B cell (primary cell): ENCODE results near the gene MAGI2. TPM values are rescaled to one million over a fixed set of nuclear protein-coding genes. Genes with fewer than 3 reads are reported as not detected.

Experiments used
- ATAC-seq: fragments of 200-7000 bp; cut with Tn5 transposase; one replicate; pipeline ENCODE4 v1.10.0; 2021; ENCODE audit warnings: low read depth, mild to moderate bottlenecking, moderate number of reproducible peaks, moderate library complexity
- CTCF ChIA-PET: fragments of 350-600 bp; sonication (Branson Sonifier 250); formaldehyde crosslinking; loops from one replicate; lab custom pipeline; 2021; ENCODE audit warnings: antibody characterized with exemption, inconsistent platforms; lab: Charles Lee
- POLR2A ChIA-PET: fragments of 350-600 bp; sonication (Branson Sonifier 250); formaldehyde crosslinking; loops from one replicate; lab custom pipeline; 2021; ENCODE audit warnings: antibody characterized with exemption; lab: Charles Lee
- DNase-seq: peaks from one replicate; pipeline ENCODE4 v3.0.0; 2013
- H2AFZ ChIP-seq: 2 replicates; pipeline ENCODE4 v1.6.1; 2012; ENCODE audit warnings: mild to moderate bottlenecking, low read depth, low read length; ENCODE audit not compliant: insufficient read depth, poor library complexity, severe bottlenecking
- H3K27ac ChIP-seq, 2 donors: 1 replicate in 1 of 2; 2 replicates in 1 of 2; pipeline ENCODE4 v1.5.1; 2012 to 2013; ENCODE audit warnings: low read length in 2 of 2, mild to moderate bottlenecking in 2 of 2, moderate library complexity in 1 of 2
- H3K27me3 ChIP-seq, 4 experiments: fragments of 200-600 bp in 1 of 4; sonication (generic) in 1 of 4; replicated peaks in 1 of 4; 1 replicate in 2 of 4; 2 replicates in 2 of 4; pipeline versions ENCODE4 v1.6.1 to v1.7.0; 2013 to 2016; ENCODE audit warnings: low read length in 3 of 4, mild to moderate bottlenecking in 2 of 4, mixed read lengths in 1 of 4, moderate library complexity in 1 of 4; ENCODE audit not compliant: insufficient read depth in 4 of 4, control insufficient read depth in 3 of 4; ENCODE audit errors: control extremely low read depth in 1 of 4
- H3K36me3 ChIP-seq, 2 experiments: replicated peaks in 1 of 2; 1 replicate in 1 of 2; 2 replicates in 1 of 2; pipeline versions ENCODE4 v1.6.1 to v1.7.1; 2013; ENCODE audit warnings: low read length in 1 of 2; ENCODE audit not compliant: insufficient read depth in 2 of 2, control insufficient read depth in 1 of 2; ENCODE audit errors: control extremely low read depth in 1 of 2, extremely low read depth in 1 of 2
- H3K4me1 ChIP-seq, 2 donors: fragments of 200-600 bp in 1 of 2; sonication (generic) in 1 of 2; 1 replicate in 1 of 2; 2 replicates in 1 of 2; pipeline versions ENCODE4 v1.5.1 to v1.6.1; 2013 to 2017; ENCODE audit warnings: low read length in 2 of 2; ENCODE audit not compliant: control insufficient read depth in 2 of 2, insufficient read depth in 2 of 2
- H3K4me2 ChIP-seq: replicated peaks from 2 replicates; pipeline ENCODE3; 2012; ENCODE audit warnings: mild to moderate bottlenecking, low read depth, low read length; ENCODE audit not compliant: poor library complexity, severe bottlenecking
- H3K4me3 ChIP-seq, 5 experiments: fragments of 200-600 bp in 1 of 5; sonication (generic) in 1 of 5; 1 replicate in 3 of 5; 2 replicates in 2 of 5; pipeline versions ENCODE4 v1.5.1 to v1.7.0; 2011 to 2016; ENCODE audit warnings: low read length in 4 of 5, mild to moderate bottlenecking in 4 of 5, low read depth in 2 of 5, control low read depth in 1 of 5, moderate library complexity in 1 of 5; ENCODE audit not compliant: insufficient read depth in 1 of 5; ENCODE audit errors: control extremely low read depth in 1 of 5, extremely low read depth in 1 of 5
- H3K79me2 ChIP-seq: fragments of 200-600 bp; sonication (generic); one replicate; pipeline ENCODE4 v1.6.0; 2016; ENCODE audit warnings: low read length; ENCODE audit not compliant: control insufficient read depth, insufficient read depth
- H3K9ac ChIP-seq: fragments of 200-600 bp; sonication (generic); 2 replicates; pipeline ENCODE4 v1.6.1; 2017; ENCODE audit warnings: mild to moderate bottlenecking, low read length, moderate library complexity
- H3K9me3 ChIP-seq, 3 donors: one replicate each; pipeline versions ENCODE4 v1.6.1 to v1.7.1; 2013; ENCODE audit warnings: low read length in 2 of 3; ENCODE audit not compliant: control insufficient read depth in 2 of 3, insufficient read depth in 1 of 3; ENCODE audit errors: control extremely low read depth in 1 of 3
- H4K20me1 ChIP-seq: 2 replicates; pipeline ENCODE4 v1.6.0; 2012; ENCODE audit warnings: mild to moderate bottlenecking, low read length; ENCODE audit not compliant: insufficient read depth, control insufficient read depth, poor library complexity, severe bottlenecking
- H3K27ac Mint-ChIP-seq: one replicate; pipeline ENCODE4 v1.8.0; 2021; ENCODE audit warnings: mixed read lengths
- H3K27me3 Mint-ChIP-seq: one replicate; pipeline ENCODE4 v1.8.0; 2021; ENCODE audit warnings: mixed read lengths
- H3K4me1 Mint-ChIP-seq: one replicate; pipeline ENCODE4 v1.8.0; 2021; ENCODE audit warnings: mixed read lengths
- H3K4me3 Mint-ChIP-seq: one replicate; pipeline ENCODE4 v1.8.0; 2021; ENCODE audit warnings: mixed read lengths
- H3K9me3 Mint-ChIP-seq: one replicate; pipeline ENCODE4 v1.8.0; 2022; ENCODE audit warnings: mixed read lengths; ENCODE audit not compliant: insufficient read depth
- CTCF ChIP-seq: fragments of 200-600 bp; IDR thresholded peaks from one replicate; pipeline ENCODE4 v1.8.0; 2022; ENCODE audit warnings: antibody characterized with exemption, mild to moderate bottlenecking
- EZH2 ChIP-seq: IDR thresholded peaks from 2 replicates; pipeline ENCODE4 v1.6.1; 2012; ENCODE audit warnings: borderline replicate concordance, low read depth, mild to moderate bottlenecking, moderate library complexity, low read length; ENCODE audit not compliant: insufficient read depth, poor library complexity, severe bottlenecking
- WGBS: methylation state at CpG from one replicate; pipeline ENCODE4 v1.1.5; 2013; ENCODE audit warnings: missing lambda C conversion rate; ENCODE audit not compliant: insufficient coverage; 5-methylcytosine and 5-hydroxymethylcytosine counted together
- intact Hi-C: fragments of 100-400 bp; cut with micrococcal nuclease; formaldehyde crosslinking; loops from one replicate; pipeline ENCODE4 v1.10.0; 2022
- polyA plus RNA-seq: library from polyadenylated mRNA; depleted of rRNA; stranded (reverse); fragments of >200 nt; gene quantifications from 2 replicates; pipeline ENCODE4 v1.2.3, GENCODE V29; 2012
- total RNA-seq, 2 donors: library from RNA; stranded (reverse); fragments of 120-200 nt in 1 of 2; gene quantifications; 1 replicate in 1 of 2; 2 replicates in 1 of 2; pipeline versions ENCODE4 v1.2.3 to v1.2.4, GENCODE V29; 2013 to 2022

The MAGI2 gene
- total and polyA plus RNA-seq, 2 donors (not counting 1 experiment from before 2014, with no cell fraction given), result 0.16 to 0.64 TPM

- Histone ChIP-seq H4K20me1 (no peaks in the 10 kb centered on the region), H3K27me3 (peaks cover 0 to 2% (median 0%) of the 10 kb centered on the region in 4 experiments), H3K4me3 (no peak overlapping the region), H3K4me2 (no peak overlapping the region), H3K79me2 (no peaks in the 10 kb centered on the region), H3K9ac (no peak overlapping the region), H3K9me3 (no peaks in the 10 kb centered on the region), H3K4me1 (no peaks in the 10 kb centered on the region), H3K36me3 (no peaks in the 10 kb centered on the region), H3K27ac (no peak overlapping the region), H2AFZ (no peak overlapping the region)
- ChIA-PET CTCF (no interaction called here), POLR2A (no interaction called here)
- TF ChIP-seq EZH2, result no peak
- no peak for TF ChIP-seq CTCF
- Mint-ChIP-seq H3K4me3 (no peak overlapping the region), H3K27ac (no peak overlapping the region), H3K9me3 (no peaks in the 10 kb centered on the region), H3K4me1 (no peaks in the 10 kb centered on the region), H3K27me3 (peaks cover 8% of the 10 kb centered on the region)
- DNase-seq (no peak), ATAC-seq (no peak)
- intact Hi-C loops, result no loop called here
- no CpG with 5 or more reads among the region's 5 CpGs for WGBS
These were observed 1231.3 kb downstream of the MAGI2 start for GRCh38 chr7:78222001-78222751.

- POLR2A ChIA-PET, result no interaction called here
- Histone ChIP-seq H3K79me2 (no peaks in the 10 kb centered on the region), H3K4me2 (no peak overlapping the region), H3K9me3 (no peaks in the 10 kb centered on the region), H3K4me1 (no peaks in the 10 kb centered on the region), H2AFZ (no peak overlapping the region), H3K4me3 (no peak overlapping the region), H3K9ac (no peak overlapping the region), H4K20me1 (no peaks in the 10 kb centered on the region), H3K36me3 (no peaks in the 10 kb centered on the region), H3K27me3 (peaks cover 0 to 2% (median 0%) of the 10 kb centered on the region in 4 experiments), H3K27ac (no peak overlapping the region)
- no peak overlapping the region for H3K4me3 Mint-ChIP-seq
- intact Hi-C loops, result no loop called here
- TF ChIP-seq EZH2 (no peak), CTCF (no peak)
- no peaks in the 10 kb centered on the region for H3K4me1 Mint-ChIP-seq
- no peaks in the 10 kb centered on the region for H3K9me3 Mint-ChIP-seq
- ATAC-seq (no peak), DNase-seq (no peak)
- H3K27me3 Mint-ChIP-seq, result peaks cover 10% of the 10 kb centered on the region
- H3K27ac Mint-ChIP-seq, result no peak overlapping the region
- WGBS, result 95% methylated on average over 4 of the region's 5 CpGs
- CTCF ChIA-PET, result no interaction called here
These were observed 1232.7 kb downstream of the MAGI2 start for GRCh38 chr7:78220754-78221153.
